ENCODE results near the gene MYZAP. TPM values are rescaled to one million over a fixed set of nuclear protein-coding genes. Genes with fewer than 3 reads are reported as not detected.

MYZAP gene
- total RNA-seq, 1 experiment from 2014 or later, result 0.63 TPM

- no CpG with 5 or more reads among the region's 6 CpGs for WGBS (ENCODE audit: extremely low coverage, insufficient read length, low lambda C conversion rate)
- Histone ChIP-seq H2AK5ac (ENCODE audit: insufficient read length, low read length) (no peak overlapping the region), H3K79me2 (ENCODE audit: insufficient read depth, low read length) (no peaks in the 10 kb centered on the region), H3K4me1 (ENCODE audit: insufficient read depth, low read length) (no peaks in the 10 kb centered on the region), H3K9ac (ENCODE audit: extremely low read depth, insufficient read length, low read length) (no peak overlapping the region), H3K27me3 (ENCODE audit: insufficient read depth, low read length) (no peaks in the 10 kb centered on the region), H3T11ph (ENCODE audit: low read length) (no peak overlapping the region), H3K4ac (ENCODE audit: low read depth, low read length) (no peak overlapping the region), H4K20me1 (ENCODE audit: control insufficient read depth, insufficient read depth, insufficient read length) (no peaks in the 10 kb centered on the region), H4K5ac (ENCODE audit: insufficient read length, low read depth, low read length) (no peak overlapping the region), H2BK12ac (ENCODE audit: insufficient read length, low read depth, low read length) (no peak overlapping the region), H2BK120ac (ENCODE audit: low read depth, low read length, poor library complexity, severe bottlenecking) (no peak overlapping the region), H3K9me3 (ENCODE audit: control insufficient read depth, low read depth, low read length) (no peaks in the 10 kb centered on the region), H3K4me2 (ENCODE audit: insufficient read depth, insufficient read length, low read length) (no peak overlapping the region), H4K8ac (replicated peaks; ENCODE audit: insufficient read length, low read depth, low read length) (no peak overlapping the region), H3K23ac (ENCODE audit: insufficient read length, low read depth, low read length) (no peak overlapping the region), H2BK5ac (ENCODE audit: insufficient read length, low read length) (no peak overlapping the region), H3K27ac (ENCODE audit: insufficient read length, low read depth, low read length) (no peak overlapping the region), H4K91ac (ENCODE audit: insufficient read length, low read depth, low read length) (no peak overlapping the region), H3K79me1 (ENCODE audit: insufficient read depth, low read depth, low read length, poor library complexity, severe bottlenecking) (no peaks in the 10 kb centered on the region), H3K56ac (ENCODE audit: insufficient read length, low read depth, low read length) (no peak overlapping the region), H3K18ac (ENCODE audit: insufficient read length, low read depth, low read length) (no peak overlapping the region), H3K14ac (ENCODE audit: insufficient read depth, low read length) (no peak overlapping the region), H2AFZ (ENCODE audit: low read length) (no peak overlapping the region), H2BK15ac (ENCODE audit: low read depth, low read length) (no peak overlapping the region), H3K23me2 (ENCODE audit: insufficient read length, low read depth, low read length, poor library complexity, severe bottlenecking) (no peaks in the 10 kb centered on the region), H2BK20ac (ENCODE audit: low read depth, low read length, poor library complexity, severe bottlenecking) (no peak overlapping the region)
- H3K36me3 Mint-ChIP-seq (ENCODE audit: insufficient read depth in 1 of 3, low read depth in 3 of 3), result peaks cover 0 to 4% (median 0%) of the 10 kb centered on the region in 3 experiments; a peak in 2 of 7 replicates
- no peak overlapping the region for H3K4me3 Mint-ChIP-seq
- no peak overlapping the region; a peak in 1 of 7 replicates for H3K27ac Mint-ChIP-seq
- peaks cover 3 to 4% of the 10 kb centered on the region in 2 experiments; a peak in 3 of 4 replicates for H3K4me1 Mint-ChIP-seq
- H3K27me3 Mint-ChIP-seq (ENCODE audit: low read depth), result peaks cover 3% of the 10 kb centered on the region
- no peak for TF ChIP-seq CTCF (conservative IDR thresholded peaks at IDR 0.05)
- H3K9me3 Mint-ChIP-seq, result peaks cover 5 to 6% of the 10 kb centered on the region in 2 experiments
- DNase-seq, result no peak
Measured at GRCh38 chr15:57578288-57578900, 13.3 kb upstream of the MYZAP start.
